Stomach (tissue), 4 donors: ENCODE measurements around the gene ACADSB.
A peak's percentile ranks its signal among the peaks of the same experiment; 100 is the strongest.

Experiments used
- EP300 ChIP-seq: sonication (generic); formaldehyde crosslinking; IDR thresholded peaks from one replicate; pipeline ENCODE4 v1.6.1; 2017; ENCODE audit warnings: antibody characterized with exemption
- POLR2A ChIP-seq, 4 donors: fragments of 450-650 bp; IDR thresholded peaks; one replicate each; pipeline ENCODE4 v1.6.1; 2016; ENCODE audit warnings: antibody characterized with exemption in 4 of 4, control low read depth in 2 of 4, mild to moderate bottlenecking in 1 of 4, moderate library complexity in 1 of 4
- POLR2AphosphoS5 ChIP-seq, 3 donors: sonication (generic); formaldehyde crosslinking; IDR thresholded peaks; one replicate each; pipeline ENCODE4 v1.6.1; 2016; ENCODE audit warnings: antibody characterized with exemption in 3 of 3
- TF ChIP-seq, protein P1 (sequence below), 7 experiments: fragments of 450-650 bp in 4 of 7; fragments of 200-600 bp in 3 of 7; sonication (generic) in 3 of 7; IDR thresholded peaks; one replicate each; pipeline ENCODE4 v1.5.1; 2016 to 2019; ENCODE audit warnings: antibody characterized with exemption in 7 of 7, control low read depth in 2 of 7, mild to moderate bottlenecking in 1 of 7

DNA sequence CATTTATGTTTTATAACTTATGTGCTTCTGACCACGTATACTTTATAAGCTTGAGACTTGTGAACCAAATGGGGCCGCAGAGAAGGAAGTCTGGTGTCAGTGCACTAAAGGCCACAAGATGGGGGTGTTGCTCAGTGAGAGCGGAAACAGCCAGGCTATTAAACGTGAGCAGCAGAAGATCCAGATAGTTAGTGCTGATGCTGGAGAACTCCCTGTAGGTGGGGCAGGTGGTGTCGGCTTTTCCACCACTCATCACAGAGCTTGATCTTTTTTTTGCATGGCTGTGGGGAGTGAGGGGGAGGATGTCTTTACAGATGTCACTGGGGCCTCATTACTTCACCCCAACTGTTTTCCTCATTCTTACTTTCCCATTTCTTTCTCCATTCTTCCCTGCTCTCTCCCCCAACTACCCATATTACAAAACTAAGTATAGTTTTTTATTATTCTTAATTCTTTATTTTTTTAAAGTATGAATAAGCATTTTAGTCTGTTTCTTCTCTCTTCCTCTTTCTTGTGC lies 34.7 kb downstream of the ACADSB start:
- TF ChIP-seq, protein P1, sequence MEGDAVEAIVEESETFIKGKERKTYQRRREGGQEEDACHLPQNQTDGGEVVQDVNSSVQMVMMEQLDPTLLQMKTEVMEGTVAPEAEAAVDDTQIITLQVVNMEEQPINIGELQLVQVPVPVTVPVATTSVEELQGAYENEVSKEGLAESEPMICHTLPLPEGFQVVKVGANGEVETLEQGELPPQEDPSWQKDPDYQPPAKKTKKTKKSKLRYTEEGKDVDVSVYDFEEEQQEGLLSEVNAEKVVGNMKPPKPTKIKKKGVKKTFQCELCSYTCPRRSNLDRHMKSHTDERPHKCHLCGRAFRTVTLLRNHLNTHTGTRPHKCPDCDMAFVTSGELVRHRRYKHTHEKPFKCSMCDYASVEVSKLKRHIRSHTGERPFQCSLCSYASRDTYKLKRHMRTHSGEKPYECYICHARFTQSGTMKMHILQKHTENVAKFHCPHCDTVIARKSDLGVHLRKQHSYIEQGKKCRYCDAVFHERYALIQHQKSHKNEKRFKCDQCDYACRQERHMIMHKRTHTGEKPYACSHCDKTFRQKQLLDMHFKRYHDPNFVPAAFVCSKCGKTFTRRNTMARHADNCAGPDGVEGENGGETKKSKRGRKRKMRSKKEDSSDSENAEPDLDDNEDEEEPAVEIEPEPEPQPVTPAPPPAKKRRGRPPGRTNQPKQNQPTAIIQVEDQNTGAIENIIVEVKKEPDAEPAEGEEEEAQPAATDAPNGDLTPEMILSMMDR (IDR thresholded peaks at IDR 0.05) = peak in 5 of 7 experiments; percentile 26 to 53 (median 44)
- TF ChIP-seq POLR2A (IDR thresholded peaks at IDR 0.05) (no peak), POLR2AphosphoS5 (IDR thresholded peaks at IDR 0.05) (no peak), EP300 (no peak)
